Effector memory CD4-positive, alpha-beta T cell (primary cell): ENCODE measurements around the gene DAGLA.
"Not testable (repeated sequence)": the region's sequence is repeated elsewhere in the genome, so short reads cannot be mapped to it uniquely, and the experiment has no call there.

Source experiments
- DNase-seq, 3 donors: peaks; one replicate each; pipeline ENCODE4 v3.0.0-alpha.2; 2020
- H3K27ac ChIP-seq: 2 replicates; pipeline ENCODE4 v1.7.0; 2013; ENCODE audit warnings: mild to moderate bottlenecking, low read length, moderate library complexity; ENCODE audit not compliant: insufficient read depth, poor library complexity, severe bottlenecking
- H3K27me3 ChIP-seq: replicated peaks from 2 replicates; pipeline ENCODE4 v1.7.0; 2013; ENCODE audit warnings: mild to moderate bottlenecking, low read length; ENCODE audit not compliant: insufficient read depth, control insufficient read depth, poor library complexity, severe bottlenecking
- H3K36me3 ChIP-seq: 2 replicates; pipeline ENCODE4 v1.7.0; 2013; ENCODE audit warnings: mild to moderate bottlenecking, low read length, moderate library complexity; ENCODE audit not compliant: control insufficient read depth, insufficient read depth
- H3K4me1 ChIP-seq: 2 replicates; pipeline ENCODE4 v1.7.0; 2013; ENCODE audit warnings: low read length, mild to moderate bottlenecking; ENCODE audit not compliant: control insufficient read depth, insufficient read depth, poor library complexity, severe bottlenecking
- H3K4me3 ChIP-seq: 2 replicates; pipeline ENCODE4 v1.7.0; 2013; ENCODE audit warnings: low read length, low read depth, mild to moderate bottlenecking; ENCODE audit not compliant: insufficient read depth, poor library complexity, severe bottlenecking
- H3K9me3 ChIP-seq: 2 replicates; pipeline ENCODE4 v1.7.0; 2013; ENCODE audit warnings: mild to moderate bottlenecking, low read length, moderate library complexity; ENCODE audit not compliant: control insufficient read depth

The DAGLA gene

GRCh38 chr11:61647529-61647928 is 32.7 kb upstream of the DAGLA start:
- H3K27ac ChIP-seq = no peak overlapping the region
- H3K4me3 ChIP-seq = no peak overlapping the region
- H3K9me3 ChIP-seq = no peaks in the 10 kb centered on the region
- DNase-seq = no peak
- H3K27me3 ChIP-seq = no peaks in the 10 kb centered on the region
- no peaks in the 10 kb centered on the region for H3K4me1 ChIP-seq
- no peaks in the 10 kb centered on the region for H3K36me3 ChIP-seq

DNA sequence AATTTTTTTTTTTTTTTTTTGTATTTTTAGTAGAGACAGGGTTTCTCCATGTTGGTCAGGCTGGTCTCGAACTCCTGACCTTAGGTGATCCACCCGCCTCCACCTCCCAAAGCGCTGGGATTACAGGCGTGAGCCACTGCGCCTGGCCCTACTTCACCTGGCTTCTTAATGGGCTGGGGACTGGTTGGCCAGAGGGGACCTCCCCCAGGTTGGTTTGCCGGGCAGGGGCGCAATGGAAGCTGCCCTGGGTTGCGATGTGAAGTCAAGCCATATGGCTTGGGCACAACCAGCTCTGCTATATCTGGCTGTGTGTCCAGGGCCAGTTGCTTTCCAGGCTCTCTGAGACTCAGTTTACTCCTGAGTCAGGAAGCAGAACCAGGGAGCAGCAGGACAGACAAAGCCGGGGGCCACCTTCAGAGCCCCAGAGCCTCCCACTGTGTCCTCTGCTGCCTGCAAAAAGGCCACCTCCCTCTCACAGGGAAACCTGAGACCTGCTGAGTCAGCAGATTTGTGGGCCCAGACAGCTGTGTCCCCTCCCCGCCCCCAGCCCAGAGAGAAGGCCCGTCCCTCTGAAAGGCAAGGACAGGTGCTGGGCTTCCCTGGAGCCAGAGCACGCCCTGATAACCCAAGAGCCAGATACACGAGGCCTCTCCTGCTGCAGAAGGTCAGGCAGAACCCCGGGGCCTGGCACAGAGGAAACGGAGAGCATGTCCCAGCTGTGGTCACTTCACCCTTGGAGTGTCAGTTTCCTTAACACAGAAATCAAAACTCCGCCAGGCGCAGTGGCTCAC is 29.2 kb upstream of the DAGLA start:
- H3K27me3 ChIP-seq = no peaks in the 10 kb centered on the region
- no peak overlapping the region for H3K4me3 ChIP-seq
- no peak for DNase-seq
- no peak overlapping the region for H3K27ac ChIP-seq
- no peaks in the 10 kb centered on the region for H3K36me3 ChIP-seq
- H3K9me3 ChIP-seq = no peaks in the 10 kb centered on the region
- H3K4me1 ChIP-seq = no peaks in the 10 kb centered on the region

GRCh38 chr11:61652135-61652534 is 28.1 kb upstream of the DAGLA start:
- no peaks in the 10 kb centered on the region for H3K9me3 ChIP-seq
- no peak for DNase-seq
- no peak overlapping the region for H3K4me3 ChIP-seq
- no peaks in the 10 kb centered on the region for H3K27me3 ChIP-seq
- H3K36me3 ChIP-seq = no peaks in the 10 kb centered on the region
- no peak overlapping the region for H3K27ac ChIP-seq
- H3K4me1 ChIP-seq = no peaks in the 10 kb centered on the region

DNA sequence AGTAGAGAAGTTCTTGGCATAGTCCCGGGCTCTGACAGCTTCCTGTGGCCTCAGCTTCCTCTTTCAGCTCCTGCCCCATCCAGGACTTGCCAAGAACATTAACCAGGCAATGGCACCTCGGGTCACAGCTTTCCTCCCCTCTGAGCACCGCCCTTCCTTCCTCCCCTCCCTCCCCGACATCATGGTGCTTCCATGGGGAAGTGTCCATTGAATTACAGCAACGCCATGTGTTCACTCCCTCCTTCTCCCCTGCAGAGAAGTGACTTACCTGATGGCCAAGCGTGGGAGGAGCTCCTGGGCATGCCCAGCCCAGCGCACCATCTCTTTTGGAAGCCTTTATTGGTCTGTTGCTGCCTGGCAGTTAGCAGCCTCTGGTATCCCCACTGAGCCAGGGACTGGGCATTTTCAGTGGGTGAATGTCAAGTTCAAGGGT is 25.8 kb upstream of the DAGLA start:
- no peak overlapping the region for H3K27ac ChIP-seq
- H3K36me3 ChIP-seq = no peaks in the 10 kb centered on the region
- no peaks in the 10 kb centered on the region for H3K4me1 ChIP-seq
- DNase-seq = no peak
- no peaks in the 10 kb centered on the region for H3K9me3 ChIP-seq
- H3K27me3 ChIP-seq = no peaks in the 10 kb centered on the region
- no peak overlapping the region for H3K4me3 ChIP-seq

DNA sequence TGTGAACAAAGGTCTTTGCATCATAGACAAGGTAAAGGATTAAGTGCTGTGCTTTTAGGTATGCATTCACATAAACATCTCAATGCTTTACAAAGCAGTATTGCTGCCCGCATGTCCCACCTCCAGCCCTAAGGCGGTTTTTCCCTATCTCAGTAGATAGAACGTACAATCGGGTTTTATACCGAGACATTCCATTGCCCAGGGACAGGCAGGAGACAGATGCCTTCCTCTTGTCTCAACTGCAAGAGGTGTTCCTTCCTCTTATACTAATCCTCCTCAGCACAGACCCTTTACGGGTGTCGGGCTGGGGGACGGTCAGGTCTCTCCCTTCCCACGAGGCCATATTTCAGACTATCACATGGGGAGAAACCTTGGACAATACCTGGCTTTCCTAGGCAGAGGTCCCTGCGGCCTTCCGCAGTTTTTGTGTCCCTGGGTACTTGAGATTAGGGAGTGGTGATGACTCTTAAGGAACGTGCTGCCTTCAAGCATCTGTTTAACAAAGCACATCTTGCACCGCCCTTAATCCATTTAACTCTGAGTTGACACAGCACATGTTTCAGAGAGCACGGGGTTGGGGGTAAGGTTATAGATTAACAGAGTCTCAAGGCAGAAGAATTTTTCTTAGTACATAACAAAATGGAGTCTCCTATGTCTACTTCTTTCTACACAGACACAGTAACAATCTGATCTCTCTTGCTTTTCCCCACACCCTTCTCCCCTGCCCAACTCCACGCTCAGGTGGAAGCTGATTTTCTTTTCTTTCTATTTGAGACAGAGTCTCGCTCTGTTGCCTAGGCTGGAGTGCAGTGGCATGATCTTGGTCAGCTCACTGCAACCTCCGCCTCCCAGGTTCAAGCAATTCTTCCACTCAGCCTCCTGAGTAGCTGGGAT is 24.7 kb upstream of the DAGLA start:
- not testable (repeated sequence) for H3K36me3 ChIP-seq, H3K4me3 ChIP-seq, H3K27me3 ChIP-seq, H3K27ac ChIP-seq, DNase-seq, H3K4me1 ChIP-seq, H3K9me3 ChIP-seq

DNA sequence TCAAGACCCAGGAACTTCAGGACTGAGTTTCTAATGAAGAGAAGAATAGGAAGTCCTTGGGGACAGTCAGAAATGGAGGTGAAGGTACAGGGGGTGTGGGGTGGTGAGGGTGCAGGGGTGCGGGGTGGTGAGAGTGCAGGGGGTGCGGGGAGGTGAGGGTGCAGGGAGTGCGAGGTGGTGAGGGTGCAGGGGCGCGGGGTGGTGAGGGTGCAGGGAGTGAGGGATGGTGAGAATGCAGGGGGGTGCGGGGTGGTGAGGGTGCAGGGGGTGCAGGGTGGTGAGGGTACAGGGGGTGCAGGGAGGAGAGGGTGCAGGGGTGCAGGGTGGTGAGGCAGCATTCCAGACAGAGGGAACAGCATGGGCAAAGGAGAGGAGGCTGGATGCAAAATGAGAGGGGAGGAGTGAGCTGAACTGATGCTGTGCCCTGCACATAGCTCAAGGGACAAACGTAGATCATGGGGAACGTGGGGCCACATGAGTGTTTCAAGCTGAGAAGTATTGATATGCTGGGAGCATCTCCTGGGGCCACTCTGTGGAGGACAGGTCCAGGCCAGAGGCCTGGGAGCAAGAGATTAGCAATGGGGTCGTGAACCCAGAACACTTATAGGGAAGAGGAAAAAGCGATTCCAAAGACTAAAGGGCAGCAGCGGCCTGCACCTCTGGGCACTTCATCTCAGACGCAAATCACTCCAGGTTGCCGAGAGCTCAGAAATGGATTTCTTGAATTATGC is 23.7 kb upstream of the DAGLA start:
- Histone ChIP-seq H3K9me3 (no peaks in the 10 kb centered on the region), H3K36me3 (no peaks in the 10 kb centered on the region), H3K4me1 (no peaks in the 10 kb centered on the region), H3K27ac (no peak overlapping the region), H3K4me3 (no peak overlapping the region), H3K27me3 (no peaks in the 10 kb centered on the region)
- no peak for DNase-seq

DNA sequence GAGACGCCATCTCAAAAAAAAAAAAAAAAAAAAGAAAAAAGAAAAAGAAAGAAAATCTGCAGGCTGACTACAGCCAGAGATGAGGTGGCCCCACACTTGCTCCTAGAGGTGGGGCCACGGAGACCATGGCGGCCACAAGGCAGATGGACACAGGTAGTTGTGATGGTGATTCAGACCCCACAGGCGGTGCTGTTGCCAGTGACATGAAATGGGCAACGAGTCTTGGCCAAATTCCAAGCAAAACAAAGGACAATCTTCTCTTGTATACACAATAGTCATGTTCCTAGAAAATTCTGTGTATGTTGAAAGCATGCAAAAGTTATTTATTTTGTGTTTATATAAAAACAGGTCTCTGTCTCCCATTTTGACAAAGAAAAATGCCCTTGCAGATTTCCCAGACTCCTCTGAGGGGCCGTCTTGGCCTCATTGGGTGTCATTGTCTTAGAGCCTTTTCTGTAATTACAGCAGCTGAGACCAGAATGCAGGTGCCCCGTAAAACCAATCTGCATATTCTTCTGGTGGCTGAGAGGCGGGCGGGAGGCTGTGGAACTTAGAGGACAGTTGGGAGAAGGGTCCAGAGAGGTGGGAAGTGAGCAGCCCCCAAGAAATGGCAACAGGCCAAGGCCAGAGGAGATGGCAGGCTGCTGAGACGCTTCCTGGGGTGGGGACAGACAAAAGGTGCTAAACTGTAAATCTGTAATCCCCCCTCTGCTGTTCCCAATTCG is 22.5 kb upstream of the DAGLA start:
- no peaks in the 10 kb centered on the region for H3K36me3 ChIP-seq
- no peak for DNase-seq
- H3K4me3 ChIP-seq = no peak overlapping the region
- no peaks in the 10 kb centered on the region for H3K27me3 ChIP-seq
- H3K9me3 ChIP-seq = no peaks in the 10 kb centered on the region
- H3K4me1 ChIP-seq = no peaks in the 10 kb centered on the region
- H3K27ac ChIP-seq = no peak overlapping the region

DNA sequence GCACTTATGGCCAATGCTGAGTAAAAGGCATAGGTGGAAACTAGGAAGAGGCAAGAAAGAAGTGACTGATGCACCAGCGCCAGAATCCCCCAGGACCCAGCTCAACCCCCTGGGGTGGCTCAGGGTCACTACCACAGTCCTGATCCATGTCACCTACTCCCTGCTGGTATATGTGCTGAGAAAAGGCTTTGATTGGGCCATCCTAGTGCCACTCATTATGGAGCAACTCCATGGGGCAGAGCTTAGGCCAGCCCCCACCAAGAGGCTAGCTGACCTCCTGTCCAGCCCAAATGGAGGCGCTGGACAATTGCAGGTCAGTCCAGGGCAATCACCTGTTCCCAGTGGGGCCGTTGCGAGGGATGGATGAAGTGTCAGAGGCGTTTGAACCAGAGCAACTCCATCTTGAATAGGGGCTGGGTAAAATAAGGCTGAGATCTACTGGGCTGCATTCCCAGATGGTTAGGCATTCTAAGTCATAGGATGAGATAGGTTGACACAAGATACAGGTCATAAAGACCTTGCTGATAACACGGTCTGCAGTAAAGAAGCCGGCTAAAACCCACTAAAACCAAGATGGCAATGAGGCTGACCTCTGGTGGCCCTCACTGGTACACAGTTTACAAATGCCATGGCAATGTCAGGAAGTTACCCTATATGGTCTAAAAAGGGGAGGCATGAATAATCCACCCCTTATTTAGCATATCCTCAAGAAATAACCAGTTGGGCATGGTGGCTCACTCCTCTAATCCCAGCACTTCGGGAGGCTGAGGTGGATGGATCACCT is 20.6 kb upstream of the DAGLA start:
- Histone ChIP-seq H3K36me3 (no peaks in the 10 kb centered on the region), H3K27ac (no peak overlapping the region), H3K4me1 (no peaks in the 10 kb centered on the region), H3K4me3 (no peak overlapping the region), H3K27me3 (no peaks in the 10 kb centered on the region), H3K9me3 (no peaks in the 10 kb centered on the region)
- DNase-seq = no peak

DNA sequence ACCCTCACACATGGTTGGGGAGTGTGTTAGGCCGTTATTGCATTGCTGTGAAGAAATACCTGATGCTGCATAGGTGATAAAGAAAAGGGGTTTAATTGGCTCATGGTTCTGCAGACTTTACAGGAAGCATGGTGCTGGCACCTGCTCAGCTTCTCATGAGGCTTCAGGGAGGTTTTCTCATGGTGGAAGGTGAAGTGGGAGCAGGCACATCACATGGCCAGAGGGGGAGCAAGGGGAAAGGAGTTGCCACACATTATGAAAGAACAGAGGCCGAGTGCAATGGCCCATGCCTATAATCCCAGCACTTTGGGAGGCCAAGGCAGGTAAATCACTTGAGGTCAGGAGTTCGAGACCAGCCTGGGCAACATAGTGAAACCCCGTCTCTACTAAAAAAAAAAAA is 19.2 kb upstream of the DAGLA start:
- not testable (repeated sequence) for H3K4me1 ChIP-seq, DNase-seq

More for the DNA sequence above, 19.2 kb upstream of the DAGLA start:
- H3K27ac ChIP-seq, H3K36me3 ChIP-seq, H3K9me3 ChIP-seq, H3K27me3 ChIP-seq, H3K4me3 ChIP-seq: not testable (repeated sequence)
